Measurements from ENCODE around the gene ENAH. TPM values are rescaled to one million over a fixed set of nuclear protein-coding genes. Genes with fewer than 3 reads are reported as not detected.
A peak's percentile ranks its signal among the peaks of the same experiment; 100 is the strongest.

The ENAH gene
- total and polyA plus RNA-seq, 4 donors = 15.5 to 89.4 (median 48.4) TPM

DNA sequence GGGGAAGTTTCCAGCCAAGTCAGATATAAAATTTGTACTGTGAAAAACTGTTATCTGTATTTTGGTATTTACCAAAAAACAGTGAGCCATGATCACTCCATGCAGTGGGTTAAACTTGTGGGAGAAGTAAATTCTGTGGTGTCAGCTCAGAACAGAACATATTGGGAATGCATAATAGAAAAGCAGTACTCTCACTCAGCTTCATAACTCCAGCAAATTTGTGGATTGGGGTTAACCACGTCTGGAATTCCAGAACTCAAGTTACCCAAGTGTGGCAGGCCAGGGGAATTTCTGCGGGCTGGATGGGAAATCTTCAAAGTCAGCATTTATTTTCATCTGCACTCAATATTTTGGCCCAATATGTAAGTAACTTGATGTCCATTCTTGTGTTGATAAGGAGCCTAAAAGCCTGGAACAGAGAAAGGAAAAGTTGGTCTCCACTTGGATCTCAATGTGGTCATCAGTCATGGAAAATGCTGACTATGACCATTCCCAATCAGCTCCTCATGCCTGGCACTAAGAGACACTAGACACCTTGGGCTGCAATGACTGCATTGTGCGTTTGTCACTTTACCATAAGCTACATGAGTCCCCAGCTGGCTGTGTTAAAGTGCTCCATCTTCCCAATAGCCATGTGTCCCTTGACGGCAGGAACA lies 39.1 kb upstream of the ENAH start:
- Histone ChIP-seq H3K4me1 (ENCODE audit: control insufficient read depth in 5 of 5, insufficient read depth in 5 of 5, low read length in 5 of 5) (peaks cover 10 to 54% (median 21%) of the 10 kb centered on the region in 5 donors), H3K36me3 (ENCODE audit: control insufficient read depth in 4 of 4, insufficient read depth in 4 of 4, low read length in 4 of 4) (no peaks in the 10 kb centered on the region), H3K9ac (ENCODE audit: insufficient read depth in 1 of 2, low read length in 2 of 2) (no peak overlapping the region), H3K4me3 (no peak overlapping the region), H3K27ac (ENCODE audit: low read depth in 1 of 2, low read length in 1 of 2) (no peak overlapping the region), H3K9me3 (ENCODE audit: control insufficient read depth in 4 of 4, insufficient read depth in 3 of 4, low read length in 3 of 4) (no peaks in the 10 kb centered on the region), H3K27me3 (ENCODE audit: control insufficient read depth in 3 of 3, insufficient read depth in 3 of 3, low read length in 2 of 3) (no peaks in the 10 kb centered on the region)
- no peak for TF ChIP-seq CTCF (IDR thresholded peaks at IDR 0.05; ENCODE audit: control extremely low read depth, extremely low read depth)
- DNase-seq (peak in 1 of 3 donors; percentile 37), ATAC-seq (ENCODE audit: insufficient read depth, low FRiP score) (no peak)
- WGBS, 2 donors = 77 to 86% methylated on average over 4 of the region's 4 CpGs

DNA sequence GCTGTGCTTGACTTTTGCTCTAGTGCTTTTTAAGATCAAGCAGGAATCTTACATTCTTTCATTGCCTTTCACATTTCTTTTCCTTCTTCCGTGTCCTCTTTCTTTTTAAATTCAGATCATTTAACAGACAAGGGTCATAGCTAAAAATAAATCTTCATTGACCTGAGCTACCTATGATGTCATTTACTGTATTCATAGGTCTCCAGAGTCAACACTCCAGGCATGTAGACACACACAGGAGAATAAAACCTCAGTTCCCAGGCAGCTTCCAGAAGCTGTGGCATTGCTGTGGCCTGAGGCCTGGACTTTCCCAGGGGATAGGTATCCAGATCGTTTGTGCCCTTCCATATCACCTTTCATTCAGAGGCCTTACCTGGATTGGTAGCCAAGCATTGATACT lies 38.5 kb upstream of the ENAH start:
- no peaks in the 10 kb centered on the region for H3K27me3 ChIP-seq (ENCODE audit: control insufficient read depth in 3 of 3, insufficient read depth in 3 of 3, low read length in 2 of 3)
- WGBS, 2 donors = 54 to 83% methylated on average over 2 of the region's 2 CpGs
- no peak for ATAC-seq (ENCODE audit: insufficient read depth, low FRiP score)
- no peaks in the 10 kb centered on the region for H3K36me3 ChIP-seq (ENCODE audit: control insufficient read depth in 4 of 4, insufficient read depth in 4 of 4, low read length in 4 of 4)
- H3K27ac ChIP-seq (ENCODE audit: low read depth in 1 of 2, low read length in 1 of 2) = no peak overlapping the region
- DNase-seq = peak in 1 of 3 donors; percentile 30
- peaks cover 10 to 48% (median 21%) of the 10 kb centered on the region in 5 donors for H3K4me1 ChIP-seq (ENCODE audit: control insufficient read depth in 5 of 5, insufficient read depth in 5 of 5, low read length in 5 of 5)
- peak overlapping the region in 1 of 2 donors; percentile 49 for H3K9ac ChIP-seq (ENCODE audit: insufficient read depth in 1 of 2, low read length in 2 of 2)
- H3K9me3 ChIP-seq (ENCODE audit: control insufficient read depth in 4 of 4, insufficient read depth in 3 of 4, low read length in 3 of 4) = no peaks in the 10 kb centered on the region
- H3K4me3 ChIP-seq = no peak overlapping the region
- no peak for TF ChIP-seq CTCF (IDR thresholded peaks at IDR 0.05; ENCODE audit: control extremely low read depth, extremely low read depth)

- Histone ChIP-seq H3K27me3 (ENCODE audit: control insufficient read depth in 3 of 3, insufficient read depth in 3 of 3, low read length in 2 of 3) (no peaks in the 10 kb centered on the region), H3K4me3 (no peak overlapping the region), H3K4me1 (ENCODE audit: control insufficient read depth in 5 of 5, insufficient read depth in 5 of 5, low read length in 5 of 5) (peaks cover 6 to 36% (median 21%) of the 10 kb centered on the region in 5 donors), H3K36me3 (ENCODE audit: control insufficient read depth in 4 of 4, insufficient read depth in 4 of 4, low read length in 4 of 4) (no peaks in the 10 kb centered on the region), H3K27ac (ENCODE audit: low read depth in 1 of 2, low read length in 1 of 2) (no peak overlapping the region), H3K9me3 (ENCODE audit: control insufficient read depth in 4 of 4, insufficient read depth in 3 of 4, low read length in 3 of 4) (no peaks in the 10 kb centered on the region), H3K9ac (ENCODE audit: insufficient read depth in 1 of 2, low read length in 2 of 2) (no peak overlapping the region)
- 82 to 84% methylated on average over 2 of the region's 2 CpGs for WGBS, 2 donors
- DNase-seq = no peak
- TF ChIP-seq CTCF (IDR thresholded peaks at IDR 0.05; ENCODE audit: control extremely low read depth, extremely low read depth) = no peak
- no peak for ATAC-seq (ENCODE audit: insufficient read depth, low FRiP score)
Observed at GRCh38 chr1:225689882-225690459, 37.0 kb upstream of the ENAH start.

All from lung (tissue), 12 donors.